T-helper 1 cell treated with Interleukin-12 subunit alpha and Interleukin-12 subunit beta and Interleukin-4 antibody, amounts not matched to agents 30 μg/mL and 1 μg/mL, for 36 hours (primary cell): ENCODE results near the gene ATF6.

Experiments used
- H3K27ac Mint-ChIP-seq: one replicate; pipeline ENCODE4 v1.8.0; 2021; ENCODE audit warnings: mild to moderate bottlenecking, mixed read lengths
- H3K27me3 Mint-ChIP-seq: one replicate; pipeline ENCODE4 v1.8.0; 2021; ENCODE audit warnings: low read depth, mixed read lengths
- H3K36me3 Mint-ChIP-seq: one replicate; pipeline ENCODE4 v1.8.0; 2021; ENCODE audit warnings: low read depth, mixed read lengths
- H3K4me1 Mint-ChIP-seq: one replicate; pipeline ENCODE4 v1.8.0; 2021; ENCODE audit warnings: low read depth, mixed read lengths
- H3K4me3 Mint-ChIP-seq: one replicate; pipeline ENCODE4 v1.8.0; 2021; ENCODE audit warnings: mild to moderate bottlenecking, moderate library complexity, mixed read lengths
- H3K9me3 Mint-ChIP-seq: one replicate; pipeline ENCODE4 v1.8.0; 2021; ENCODE audit warnings: mixed read lengths

The ATF6 gene

GRCh38 chr1:161849518-161849917 lies 83.4 kb downstream of the ATF6 start:
- H3K27me3 Mint-ChIP-seq = no peaks in the 10 kb centered on the region
- no peak overlapping the region for H3K27ac Mint-ChIP-seq
- H3K9me3 Mint-ChIP-seq = no peaks in the 10 kb centered on the region
- peaks cover 35% of the 10 kb centered on the region for H3K36me3 Mint-ChIP-seq
- peaks cover 5% of the 10 kb centered on the region for H3K4me1 Mint-ChIP-seq
- H3K4me3 Mint-ChIP-seq = no peak overlapping the region

- no peaks in the 10 kb centered on the region for H3K4me1 Mint-ChIP-seq
- no peak overlapping the region for H3K27ac Mint-ChIP-seq
- H3K36me3 Mint-ChIP-seq = peaks cover 45% of the 10 kb centered on the region
- H3K27me3 Mint-ChIP-seq = no peaks in the 10 kb centered on the region
- no peak overlapping the region for H3K4me3 Mint-ChIP-seq
- H3K9me3 Mint-ChIP-seq = no peaks in the 10 kb centered on the region
Measured at GRCh38 chr1:161855260-161855659, 89.1 kb downstream of the ATF6 start.

- no peaks in the 10 kb centered on the region for H3K9me3 Mint-ChIP-seq
- H3K27me3 Mint-ChIP-seq = no peaks in the 10 kb centered on the region
- H3K27ac Mint-ChIP-seq = no peak overlapping the region
- H3K36me3 Mint-ChIP-seq = peaks cover 36% of the 10 kb centered on the region
- no peak overlapping the region for H3K4me3 Mint-ChIP-seq
- no peaks in the 10 kb centered on the region for H3K4me1 Mint-ChIP-seq
Measured at GRCh38 chr1:161858271-161858670, 92.2 kb downstream of the ATF6 start.

GRCh38 chr1:161863549-161863948 lies 97.4 kb downstream of the ATF6 start:
- H3K4me3 Mint-ChIP-seq = no peak overlapping the region
- no peaks in the 10 kb centered on the region for H3K4me1 Mint-ChIP-seq
- H3K36me3 Mint-ChIP-seq = peaks cover 24% of the 10 kb centered on the region
- no peak overlapping the region for H3K27ac Mint-ChIP-seq
- H3K27me3 Mint-ChIP-seq = no peaks in the 10 kb centered on the region
- H3K9me3 Mint-ChIP-seq = no peaks in the 10 kb centered on the region

- H3K4me1 Mint-ChIP-seq = no peaks in the 10 kb centered on the region
- H3K27me3 Mint-ChIP-seq = no peaks in the 10 kb centered on the region
- H3K36me3 Mint-ChIP-seq = peaks cover 20% of the 10 kb centered on the region
- no peak overlapping the region for H3K27ac Mint-ChIP-seq
- H3K4me3 Mint-ChIP-seq = no peak overlapping the region
- no peaks in the 10 kb centered on the region for H3K9me3 Mint-ChIP-seq
Measured at GRCh38 chr1:161864577-161864976, 98.5 kb downstream of the ATF6 start.

- no peaks in the 10 kb centered on the region for H3K27me3 Mint-ChIP-seq
- peaks cover 19% of the 10 kb centered on the region for H3K36me3 Mint-ChIP-seq
- H3K4me1 Mint-ChIP-seq = no peaks in the 10 kb centered on the region
- no peaks in the 10 kb centered on the region for H3K9me3 Mint-ChIP-seq
- H3K27ac Mint-ChIP-seq = no peak overlapping the region
- no peak overlapping the region for H3K4me3 Mint-ChIP-seq
Measured at GRCh38 chr1:161866241-161866640, 100.1 kb downstream of the ATF6 start.

- Mint-ChIP-seq H3K9me3 (no peaks in the 10 kb centered on the region), H3K27ac (no peak overlapping the region), H3K4me3 (no peak overlapping the region), H3K27me3 (no peaks in the 10 kb centered on the region), H3K4me1 (no peaks in the 10 kb centered on the region), H3K36me3 (peaks cover 20% of the 10 kb centered on the region)
Measured at GRCh38 chr1:161868832-161869231, 102.7 kb downstream of the ATF6 start.

GRCh38 chr1:161869291-161869690 lies 103.2 kb downstream of the ATF6 start:
- Mint-ChIP-seq H3K27ac (no peak overlapping the region), H3K36me3 (peaks cover 20% of the 10 kb centered on the region), H3K4me3 (no peak overlapping the region), H3K9me3 (no peaks in the 10 kb centered on the region), H3K27me3 (no peaks in the 10 kb centered on the region), H3K4me1 (no peaks in the 10 kb centered on the region)

GRCh38 chr1:161872506-161872905 lies 106.4 kb downstream of the ATF6 start:
- Mint-ChIP-seq H3K27me3 (no peaks in the 10 kb centered on the region), H3K9me3 (no peaks in the 10 kb centered on the region), H3K4me3 (no peak overlapping the region), H3K4me1 (no peaks in the 10 kb centered on the region), H3K27ac (no peak overlapping the region), H3K36me3 (peaks cover 12% of the 10 kb centered on the region)

- H3K36me3 Mint-ChIP-seq = no peaks in the 10 kb centered on the region
- H3K9me3 Mint-ChIP-seq = no peaks in the 10 kb centered on the region
- no peak overlapping the region for H3K27ac Mint-ChIP-seq
- no peaks in the 10 kb centered on the region for H3K27me3 Mint-ChIP-seq
- no peak overlapping the region for H3K4me3 Mint-ChIP-seq
- H3K4me1 Mint-ChIP-seq = no peaks in the 10 kb centered on the region
Measured at GRCh38 chr1:161879261-161879660, 113.1 kb downstream of the ATF6 start.

- Mint-ChIP-seq H3K9me3 (no peaks in the 10 kb centered on the region), H3K4me1 (no peaks in the 10 kb centered on the region), H3K27me3 (no peaks in the 10 kb centered on the region), H3K4me3 (no peak overlapping the region), H3K36me3 (peaks cover 12% of the 10 kb centered on the region), H3K27ac (no peak overlapping the region)
Measured at GRCh38 chr1:161884475-161884874, 118.4 kb downstream of the ATF6 start.

- Mint-ChIP-seq H3K4me1 (no peaks in the 10 kb centered on the region), H3K9me3 (no peaks in the 10 kb centered on the region), H3K27ac (no peak overlapping the region), H3K36me3 (peaks cover 15% of the 10 kb centered on the region), H3K4me3 (no peak overlapping the region), H3K27me3 (no peaks in the 10 kb centered on the region)
Measured at GRCh38 chr1:161885003-161885402, 118.9 kb downstream of the ATF6 start.

- no peaks in the 10 kb centered on the region for H3K27me3 Mint-ChIP-seq
- H3K4me1 Mint-ChIP-seq = no peaks in the 10 kb centered on the region
- H3K9me3 Mint-ChIP-seq = no peaks in the 10 kb centered on the region
- H3K27ac Mint-ChIP-seq = no peak overlapping the region
- no peak overlapping the region for H3K4me3 Mint-ChIP-seq
- H3K36me3 Mint-ChIP-seq = peaks cover 18% of the 10 kb centered on the region
Measured at GRCh38 chr1:161885759-161886158, 119.6 kb downstream of the ATF6 start.

- H3K27ac Mint-ChIP-seq = no peak overlapping the region
- no peaks in the 10 kb centered on the region for H3K4me1 Mint-ChIP-seq
- H3K9me3 Mint-ChIP-seq = no peaks in the 10 kb centered on the region
- peaks cover 18% of the 10 kb centered on the region for H3K36me3 Mint-ChIP-seq
- H3K27me3 Mint-ChIP-seq = no peaks in the 10 kb centered on the region
- no peak overlapping the region for H3K4me3 Mint-ChIP-seq
Measured at GRCh38 chr1:161886589-161886988, 120.5 kb downstream of the ATF6 start.

- no peaks in the 10 kb centered on the region for H3K9me3 Mint-ChIP-seq
- peaks cover 18% of the 10 kb centered on the region for H3K36me3 Mint-ChIP-seq
- no peaks in the 10 kb centered on the region for H3K27me3 Mint-ChIP-seq
- no peak overlapping the region for H3K4me3 Mint-ChIP-seq
- no peak overlapping the region for H3K27ac Mint-ChIP-seq
- no peaks in the 10 kb centered on the region for H3K4me1 Mint-ChIP-seq
Measured at GRCh38 chr1:161887730-161888287, 121.7 kb downstream of the ATF6 start.

GRCh38 chr1:161890574-161890973 lies 124.5 kb downstream of the ATF6 start:
- no peak overlapping the region for H3K4me3 Mint-ChIP-seq
- peaks cover 18% of the 10 kb centered on the region for H3K36me3 Mint-ChIP-seq
- H3K27ac Mint-ChIP-seq = no peak overlapping the region
- H3K4me1 Mint-ChIP-seq = no peaks in the 10 kb centered on the region
- no peaks in the 10 kb centered on the region for H3K9me3 Mint-ChIP-seq
- no peaks in the 10 kb centered on the region for H3K27me3 Mint-ChIP-seq
